Thymus (tissue), 11 donors: Measurements from ENCODE around the gene ANP32A. TPM values are rescaled to one million over a fixed set of nuclear protein-coding genes. Genes with fewer than 3 reads are reported as not detected.

Experiments used
- DNase-seq, 9 donors: peaks; one replicate each; pipeline ENCODE4 v3.0.0-alpha.2; 2013; ENCODE audit warnings: low spot score in 9 of 9, low read depth in 6 of 9, missing footprints in 1 of 9
- H3K27ac ChIP-seq, 2 donors: one replicate each; pipeline ENCODE4 v1.5.1; 2013; ENCODE audit warnings: control low read depth in 1 of 2, low read depth in 1 of 2, low read length in 1 of 2, mild to moderate bottlenecking in 1 of 2, moderate library complexity in 1 of 2
- H3K27me3 ChIP-seq, 2 donors: one replicate each; pipeline ENCODE4 v1.5.1; 2013; ENCODE audit warnings: low read length in 1 of 2; ENCODE audit not compliant: control insufficient read depth in 2 of 2, insufficient read depth in 1 of 2
- H3K36me3 ChIP-seq, 2 donors: one replicate each; pipeline ENCODE4 v1.5.1; 2013; ENCODE audit warnings: low read length in 1 of 2, mild to moderate bottlenecking in 1 of 2, moderate library complexity in 1 of 2; ENCODE audit not compliant: control insufficient read depth in 2 of 2, insufficient read depth in 2 of 2
- H3K4me1 ChIP-seq, 2 donors: one replicate each; pipeline ENCODE4 v1.5.1; 2013; ENCODE audit warnings: low read length in 2 of 2; ENCODE audit not compliant: control insufficient read depth in 2 of 2, insufficient read depth in 2 of 2
- H3K4me3 ChIP-seq, 2 donors: one replicate each; pipeline ENCODE4 v1.5.1; 2013; ENCODE audit warnings: low read length in 2 of 2, control low read depth in 1 of 2, mild to moderate bottlenecking in 1 of 2
- H3K9me3 ChIP-seq, 2 donors: one replicate each; pipeline ENCODE4 v1.5.1; 2013; ENCODE audit warnings: low read length in 1 of 2, mild to moderate bottlenecking in 1 of 2; ENCODE audit not compliant: control insufficient read depth in 2 of 2, insufficient read depth in 1 of 2
- WGBS: extraction: QIAGEN DNeasy Blood & Tissue Kit; methylation state at CpG from one replicate; pipeline ENCODE4 v1.1.7; 2013; 5-methylcytosine and 5-hydroxymethylcytosine counted together
- polyA plus RNA-seq: library from polyadenylated mRNA; stranded (reverse); fragments of 200-250 nt; gene quantifications from one replicate; pipeline ENCODE4 v1.2.3, GENCODE V29; 2013
- total RNA-seq: library from RNA; stranded (reverse); fragments of 120-200 nt; gene quantifications from one replicate; pipeline ENCODE4 v1.2.4, GENCODE V29; 2013
- donor health status: healthy.

Gene ANP32A
- total and polyA plus RNA-seq, 2 donors, result 115 to 142 TPM

GRCh38 chr15:68774521-68775235 is 46.0 kb downstream of the ANP32A start:
- over 99% methylated on average over 3 of the region's 3 CpGs for WGBS
- DNase-seq, result no peak
- no peaks in the 10 kb centered on the region for H3K4me1 ChIP-seq
- no peak overlapping the region for H3K4me3 ChIP-seq
- H3K27me3 ChIP-seq, result no peaks in the 10 kb centered on the region
- H3K27ac ChIP-seq, result no peak overlapping the region
- H3K9me3 ChIP-seq, result no peaks in the 10 kb centered on the region
- H3K36me3 ChIP-seq, result peaks cover 5 to 19% of the 10 kb centered on the region in 2 donors

DNA sequence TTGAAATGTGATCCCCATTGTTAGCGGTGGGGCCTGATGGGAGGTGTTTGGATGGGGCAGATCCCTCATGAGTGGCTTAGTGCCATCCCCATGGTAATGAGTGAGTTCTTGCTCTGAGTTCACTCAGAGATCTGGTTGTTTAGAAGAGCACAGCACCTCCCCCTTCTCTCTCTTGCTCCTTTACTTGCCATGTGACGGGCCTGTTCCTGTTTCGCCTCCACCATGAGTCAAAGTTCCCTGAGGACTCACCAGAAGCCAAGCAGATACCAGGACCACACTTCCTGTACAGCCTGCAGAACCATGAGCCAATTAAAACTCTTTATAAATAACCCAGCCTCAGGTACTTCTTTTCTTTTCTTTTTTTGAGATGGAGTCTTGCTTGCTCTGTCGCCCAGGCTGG is 46.6 kb downstream of the ANP32A start:
- H3K9me3 ChIP-seq, result no peaks in the 10 kb centered on the region
- H3K27me3 ChIP-seq, result no peaks in the 10 kb centered on the region
- H3K4me3 ChIP-seq, result no peak overlapping the region
- DNase-seq, result no peak
- H3K4me1 ChIP-seq, result no peaks in the 10 kb centered on the region
- peaks cover under 1 to 13% of the 10 kb centered on the region in 2 donors for H3K36me3 ChIP-seq
- WGBS, result over 99% methylated on average over 4 of the region's 4 CpGs
- no peak overlapping the region for H3K27ac ChIP-seq

- H3K4me1 ChIP-seq, result no peaks in the 10 kb centered on the region
- no peaks in the 10 kb centered on the region for H3K9me3 ChIP-seq
- H3K27ac ChIP-seq, result no peak overlapping the region
- WGBS, result 98% methylated on average over 2 of the region's 2 CpGs
- no peak overlapping the region for H3K4me3 ChIP-seq
- H3K27me3 ChIP-seq, result no peaks in the 10 kb centered on the region
- peaks cover 0 to 10% of the 10 kb centered on the region in 2 donors for H3K36me3 ChIP-seq
- no peak for DNase-seq
These were observed 47.7 kb downstream of the ANP32A start for GRCh38 chr15:68773036-68773435.

DNA sequence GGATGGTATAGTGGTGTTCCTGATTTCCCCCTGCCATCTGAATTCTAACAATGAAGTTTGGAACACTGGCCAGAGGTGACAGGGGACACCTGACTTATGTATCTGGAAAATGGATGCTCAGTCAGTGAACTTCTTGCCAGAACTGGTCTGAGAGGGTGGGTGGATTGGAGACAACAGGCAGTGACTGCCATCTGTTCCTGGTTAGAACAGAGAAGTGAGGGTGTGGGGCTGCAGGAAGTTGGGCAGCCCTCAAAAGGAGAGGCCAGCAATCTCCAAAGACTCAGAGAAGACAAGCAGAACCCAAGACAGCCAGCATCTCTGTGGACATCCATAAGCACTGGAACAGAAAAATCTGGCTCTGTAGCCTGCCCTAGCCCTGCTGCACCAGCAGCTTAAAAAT is 50.5 kb downstream of the ANP32A start:
- no peaks in the 10 kb centered on the region for H3K9me3 ChIP-seq
- no peak overlapping the region for H3K4me3 ChIP-seq
- no peaks in the 10 kb centered on the region for H3K4me1 ChIP-seq
- no peaks in the 10 kb centered on the region for H3K27me3 ChIP-seq
- no peak overlapping the region for H3K27ac ChIP-seq
- H3K36me3 ChIP-seq, result no peaks in the 10 kb centered on the region
- no peak for DNase-seq

- WGBS, result 99% methylated on average over 2 of the region's 2 CpGs
- no peaks in the 10 kb centered on the region for H3K27me3 ChIP-seq
- no peak overlapping the region for H3K27ac ChIP-seq
- no peaks in the 10 kb centered on the region for H3K36me3 ChIP-seq
- H3K4me1 ChIP-seq, result no peaks in the 10 kb centered on the region
- no peak overlapping the region for H3K4me3 ChIP-seq
- DNase-seq, result no peak
- no peaks in the 10 kb centered on the region for H3K9me3 ChIP-seq
These were observed 51.0 kb downstream of the ANP32A start for GRCh38 chr15:68769702-68770101.

GRCh38 chr15:68768321-68768720 is 52.4 kb downstream of the ANP32A start:
- Histone ChIP-seq H3K9me3 (no peaks in the 10 kb centered on the region), H3K4me3 (no peak overlapping the region), H3K36me3 (no peaks in the 10 kb centered on the region), H3K4me1 (no peaks in the 10 kb centered on the region), H3K27me3 (no peaks in the 10 kb centered on the region), H3K27ac (no peak overlapping the region)
- WGBS, result 16% methylated on average over 2 of the region's 2 CpGs
- DNase-seq, result no peak

GRCh38 chr15:68767833-68768232 is 52.9 kb downstream of the ANP32A start:
- Histone ChIP-seq H3K27me3 (no peaks in the 10 kb centered on the region), H3K9me3 (no peaks in the 10 kb centered on the region), H3K4me1 (no peaks in the 10 kb centered on the region), H3K36me3 (no peaks in the 10 kb centered on the region), H3K4me3 (no peak overlapping the region), H3K27ac (no peak overlapping the region)
- no peak for DNase-seq
- WGBS, result 72% methylated on average over 4 of the region's 4 CpGs

DNA sequence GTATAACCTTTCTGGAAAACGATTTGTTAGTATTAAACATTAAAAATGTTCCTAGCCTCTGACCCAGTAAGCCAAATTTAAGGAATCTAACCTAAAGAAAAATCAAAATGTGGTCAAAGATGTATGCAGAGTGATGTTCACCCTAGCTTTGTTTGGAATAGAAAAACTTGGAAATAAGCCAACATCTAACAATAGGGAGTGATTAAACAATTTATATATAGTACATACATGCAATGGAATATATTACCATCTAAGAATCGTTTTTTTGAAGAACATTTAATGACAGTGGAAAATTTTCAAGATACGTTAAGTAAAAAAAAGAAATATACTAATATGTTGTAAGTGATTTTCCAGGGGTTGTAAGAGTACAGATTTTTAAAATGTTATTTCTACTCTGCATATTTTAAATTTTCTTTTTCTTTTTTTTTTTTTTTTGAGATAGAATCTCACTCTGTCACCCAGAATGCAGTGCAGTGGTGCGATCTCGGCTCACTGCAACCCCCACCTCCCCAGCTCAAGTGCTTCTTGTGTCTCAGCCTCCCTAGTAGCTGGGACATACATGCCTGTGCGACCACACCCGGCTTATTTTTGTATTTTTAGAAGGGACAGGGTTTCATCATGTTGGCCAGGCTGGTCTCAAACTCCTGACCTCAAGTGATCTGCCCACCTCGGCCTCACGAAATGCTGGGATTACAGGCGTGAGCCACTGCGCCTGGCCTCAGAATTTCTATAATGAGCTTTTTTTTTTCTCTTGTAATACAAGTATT is 54.9 kb downstream of the ANP32A start:
- WGBS, result 94% methylated on average over 11 of the region's 11 CpGs

DNA sequence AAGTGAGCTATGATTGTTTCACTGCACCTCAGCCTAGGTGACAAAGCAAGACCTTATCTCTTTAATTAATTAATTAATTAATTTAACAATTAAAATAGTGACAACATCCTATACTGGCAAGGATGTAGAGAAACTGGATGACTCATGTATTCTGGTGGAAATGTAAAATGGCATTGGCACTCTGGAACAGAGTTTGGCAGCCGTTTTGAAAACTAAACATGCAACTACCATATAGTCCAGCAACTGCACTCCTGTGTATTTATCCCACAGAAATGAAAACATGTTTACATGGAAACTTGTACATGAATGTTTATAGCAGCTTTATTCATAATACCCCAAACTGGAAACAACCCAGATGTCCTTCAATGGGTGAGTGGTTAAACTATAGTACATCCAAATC is 56.6 kb downstream of the ANP32A start:
- WGBS, result 92% methylated on average over 1 of the region's 1 CpG
- H3K4me1 ChIP-seq, result no peaks in the 10 kb centered on the region
- H3K27me3 ChIP-seq, result no peaks in the 10 kb centered on the region
- H3K9me3 ChIP-seq, result no peaks in the 10 kb centered on the region
- no peak for DNase-seq
- H3K27ac ChIP-seq, result no peak overlapping the region
- H3K4me3 ChIP-seq, result no peak overlapping the region
- H3K36me3 ChIP-seq, result no peaks in the 10 kb centered on the region

More for the DNA sequence above, 54.9 kb downstream of the ANP32A start:
- H3K9me3 ChIP-seq, result no peaks in the 10 kb centered on the region
- H3K36me3 ChIP-seq, result no peaks in the 10 kb centered on the region
- no peaks in the 10 kb centered on the region for H3K4me1 ChIP-seq
- H3K27me3 ChIP-seq, result no peaks in the 10 kb centered on the region
- no peak overlapping the region for H3K27ac ChIP-seq
- no peak overlapping the region for H3K4me3 ChIP-seq
- DNase-seq, result no peak
